HEK293T (cell line): Measurements from ENCODE around the gene KIR3DL3.
"Not testable (repeated sequence)": the region's sequence is repeated elsewhere in the genome, so short reads cannot be mapped to it uniquely, and the experiment has no call there.

Source experiments
- CTCF ChIA-PET: fragments of 350-600 bp; formaldehyde crosslinking; extraction: SDS; loops from one replicate; lab custom pipeline; 2021; ENCODE audit warnings: antibody characterized with exemption, inconsistent platforms; lab: Yijun Ruan, JAX
- POLR2A ChIA-PET: fragments of 350-600 bp; formaldehyde crosslinking; extraction: SDS; loops from one replicate; lab custom pipeline; 2020; ENCODE audit warnings: antibody characterized with exemption, inconsistent platforms; lab: Yijun Ruan, JAX
- DNase-seq: peaks from one replicate; pipeline ENCODE4 v3.0.0; 2012; ENCODE audit warnings: mixed read lengths; ENCODE audit errors: extremely low spot score
- ARNT ChIP-seq: fragments of 450-650 bp; IDR thresholded peaks from 2 replicates; pipeline ENCODE4 v1.6.1; 2017; ENCODE audit warnings: mild to moderate bottlenecking
- BHLHE40 ChIP-seq: fragments of 450-650 bp; IDR thresholded peaks from 2 replicates; pipeline ENCODE4 v1.6.1; 2016; ENCODE audit warnings: mild to moderate bottlenecking, moderate library complexity, borderline replicate concordance
- CTBP1 ChIP-seq: fragments of 450-650 bp; IDR thresholded peaks from 2 replicates; pipeline ENCODE4 v1.6.1; 2016; ENCODE audit warnings: borderline replicate concordance
- ELF4 ChIP-seq: fragments of 450-650 bp; IDR thresholded peaks from 2 replicates; pipeline ENCODE4 v1.6.1; 2017; ENCODE audit warnings: antibody characterized with exemption
- FOXA1 ChIP-seq: fragments of 450-650 bp; IDR thresholded peaks from 2 replicates; pipeline ENCODE4 v1.6.1; 2016; ENCODE audit warnings: mild to moderate bottlenecking
- FOXK2 ChIP-seq: fragments of 450-650 bp; IDR thresholded peaks from 2 replicates; pipeline ENCODE4 v1.6.1; 2016; ENCODE audit warnings: mild to moderate bottlenecking
- FOXM1 ChIP-seq: fragments of 450-650 bp; IDR thresholded peaks from 2 replicates; pipeline ENCODE4 v1.6.1; 2017; ENCODE audit warnings: mild to moderate bottlenecking, borderline replicate concordance
- HDGF ChIP-seq: fragments of 450-650 bp; IDR thresholded peaks from 2 replicates; pipeline ENCODE4 v1.6.1; 2017; ENCODE audit warnings: antibody characterized with exemption, borderline replicate concordance
- L3MBTL2 ChIP-seq: fragments of 450-650 bp; conservative IDR thresholded peaks from 2 replicates; pipeline ENCODE4 v1.6.1; 2016; ENCODE audit warnings: mild to moderate bottlenecking
- LEF1 ChIP-seq: fragments of 450-650 bp; IDR thresholded peaks from 2 replicates; pipeline ENCODE4 v1.6.1; 2017; ENCODE audit warnings: mild to moderate bottlenecking, borderline replicate concordance
- NFRKB ChIP-seq: fragments of 450-650 bp; IDR thresholded peaks from 2 replicates; pipeline ENCODE4 v1.6.1; 2016; ENCODE audit warnings: mild to moderate bottlenecking, moderate library complexity
- SP1 ChIP-seq: fragments of 450-650 bp; IDR thresholded peaks from 2 replicates; pipeline ENCODE4 v1.6.1; 2017
- SUZ12 ChIP-seq: fragments of 450-650 bp; IDR thresholded peaks from 2 replicates; pipeline ENCODE4 v1.6.1; 2016; ENCODE audit warnings: mild to moderate bottlenecking
- TARDBP ChIP-seq: fragments of 450-650 bp; IDR thresholded peaks from 2 replicates; pipeline ENCODE4 v1.6.1; 2016
- ZNF384 ChIP-seq: fragments of 450-650 bp; IDR thresholded peaks from 2 replicates; pipeline ENCODE4 v1.6.1; 2016
- TF ChIP-seq, protein P1 (sequence below): fragments of 450-650 bp; IDR thresholded peaks from 2 replicates; pipeline ENCODE4 v1.6.1; 2016

The KIR3DL3 gene

DNA sequence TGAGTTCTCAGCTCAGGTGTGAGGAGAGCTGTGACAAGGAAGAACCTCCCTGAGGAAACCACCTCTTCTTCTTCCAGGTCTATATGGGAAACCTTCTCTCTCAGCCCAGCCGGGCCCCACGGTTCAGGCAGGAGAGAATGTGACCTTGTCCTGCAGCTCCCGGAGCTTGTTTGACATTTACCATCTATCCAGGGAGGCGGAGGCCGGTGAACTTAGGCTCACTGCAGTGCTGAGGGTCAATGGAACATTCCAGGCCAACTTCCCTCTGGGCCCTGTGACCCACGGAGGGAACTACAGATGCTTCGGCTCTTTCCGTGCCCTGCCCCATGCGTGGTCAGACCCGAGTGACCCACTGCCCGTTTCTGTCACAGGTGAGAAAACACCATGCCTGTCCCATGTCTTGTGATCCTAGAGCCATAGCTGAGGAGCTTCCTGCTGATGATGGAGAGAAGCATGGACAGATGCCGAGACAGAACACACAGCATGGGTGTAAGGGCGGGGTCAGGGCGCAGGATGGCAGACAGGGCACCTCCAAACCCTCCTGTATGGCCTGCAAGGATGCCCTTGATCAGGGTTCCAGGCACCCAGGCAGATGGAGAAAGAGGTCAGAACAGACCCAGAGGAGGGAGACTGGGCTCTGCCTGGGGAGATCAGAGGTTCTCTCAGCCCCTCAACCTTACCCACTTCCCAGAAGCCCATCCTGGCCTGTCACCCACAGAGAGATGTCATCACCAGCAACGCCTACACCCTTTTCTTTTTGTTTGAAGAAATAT, 5.4 kb downstream of the KIR3DL3 start:
- ChIA-PET POLR2A (no interaction called here), CTCF (no interaction called here)
- DNase-seq, result no peak
- TF ChIP-seq, protein P1, sequence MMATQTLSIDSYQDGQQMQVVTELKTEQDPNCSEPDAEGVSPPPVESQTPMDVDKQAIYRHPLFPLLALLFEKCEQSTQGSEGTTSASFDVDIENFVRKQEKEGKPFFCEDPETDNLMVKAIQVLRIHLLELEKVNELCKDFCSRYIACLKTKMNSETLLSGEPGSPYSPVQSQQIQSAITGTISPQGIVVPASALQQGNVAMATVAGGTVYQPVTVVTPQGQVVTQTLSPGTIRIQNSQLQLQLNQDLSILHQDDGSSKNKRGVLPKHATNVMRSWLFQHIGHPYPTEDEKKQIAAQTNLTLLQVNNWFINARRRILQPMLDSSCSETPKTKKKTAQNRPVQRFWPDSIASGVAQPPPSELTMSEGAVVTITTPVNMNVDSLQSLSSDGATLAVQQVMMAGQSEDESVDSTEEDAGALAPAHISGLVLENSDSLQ, result no peak
- no peak for TF ChIP-seq HDGF
- TF ChIP-seq NFRKB, result no peak
- no peak for TF ChIP-seq FOXA1
- no peak for TF ChIP-seq FOXM1

DNA sequence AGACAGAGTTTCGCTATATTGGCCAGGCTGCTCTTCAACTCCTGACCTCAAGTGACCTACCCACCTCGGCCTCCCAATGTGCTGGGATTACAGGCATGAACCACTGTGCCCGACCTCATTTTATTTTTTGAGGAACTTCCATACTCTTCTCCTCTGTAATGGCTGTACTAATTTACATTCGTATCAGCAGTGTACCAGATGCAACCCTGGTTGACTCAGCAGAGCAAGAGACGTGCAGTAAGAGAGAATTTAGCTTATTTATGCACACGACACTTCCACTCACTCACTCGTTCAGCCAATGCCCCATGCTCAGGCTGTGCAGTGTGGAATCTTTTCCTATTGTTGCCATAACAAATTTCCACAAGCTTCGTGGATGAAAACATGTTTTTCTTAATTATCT, 6.9 kb downstream of the KIR3DL3 start:
- POLR2A ChIA-PET, result no interaction called here
- TF ChIP-seq LEF1, result no peak
- TF ChIP-seq NFRKB, result no peak
- TF ChIP-seq L3MBTL2, result no peak
- TF ChIP-seq, protein P1, result no peak
- TF ChIP-seq FOXK2, result no peak
- no peak for TF ChIP-seq FOXM1
- no peak for TF ChIP-seq CTBP1
- TF ChIP-seq FOXA1, result no peak
- TF ChIP-seq HDGF, result no peak
- no peak for TF ChIP-seq ARNT
- DNase-seq, result no peak
- CTCF ChIA-PET, result no interaction called here

DNA sequence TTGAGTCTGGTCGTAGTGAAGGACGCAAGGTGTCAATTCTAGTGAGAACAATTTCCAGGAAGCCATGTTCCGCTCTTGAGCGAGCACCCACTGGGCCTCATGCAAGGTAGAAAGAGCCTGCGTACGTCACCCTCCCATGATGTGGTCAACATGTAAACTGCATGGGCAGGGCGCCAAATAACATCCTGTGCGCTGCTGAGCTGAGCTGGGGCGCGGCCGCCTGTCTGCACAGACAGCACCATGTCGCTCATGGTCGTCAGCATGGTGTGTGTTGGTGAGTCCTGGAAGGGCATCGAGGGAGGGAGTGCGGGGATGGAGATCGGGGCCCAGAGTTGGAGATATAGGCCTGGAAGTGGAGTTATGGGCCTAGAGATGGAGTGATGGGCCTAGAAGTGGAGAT, 14.1 kb downstream of the KIR3DL3 start, which contains the start of gene KIR2DL3:
TSS of gene KIR2DL3 (plus strand) at position 208 of the 400 bp plus-strand sequence. CDS start at position 241, 33 bp downstream.
- DNase-seq, POLR2A ChIA-PET, CTCF ChIA-PET: not testable (repeated sequence)

- POLR2A ChIA-PET, result no interaction called here
Measured at GRCh38 chr19:54738715-54739114, 14.5 kb downstream of the KIR3DL3 start.

DNA sequence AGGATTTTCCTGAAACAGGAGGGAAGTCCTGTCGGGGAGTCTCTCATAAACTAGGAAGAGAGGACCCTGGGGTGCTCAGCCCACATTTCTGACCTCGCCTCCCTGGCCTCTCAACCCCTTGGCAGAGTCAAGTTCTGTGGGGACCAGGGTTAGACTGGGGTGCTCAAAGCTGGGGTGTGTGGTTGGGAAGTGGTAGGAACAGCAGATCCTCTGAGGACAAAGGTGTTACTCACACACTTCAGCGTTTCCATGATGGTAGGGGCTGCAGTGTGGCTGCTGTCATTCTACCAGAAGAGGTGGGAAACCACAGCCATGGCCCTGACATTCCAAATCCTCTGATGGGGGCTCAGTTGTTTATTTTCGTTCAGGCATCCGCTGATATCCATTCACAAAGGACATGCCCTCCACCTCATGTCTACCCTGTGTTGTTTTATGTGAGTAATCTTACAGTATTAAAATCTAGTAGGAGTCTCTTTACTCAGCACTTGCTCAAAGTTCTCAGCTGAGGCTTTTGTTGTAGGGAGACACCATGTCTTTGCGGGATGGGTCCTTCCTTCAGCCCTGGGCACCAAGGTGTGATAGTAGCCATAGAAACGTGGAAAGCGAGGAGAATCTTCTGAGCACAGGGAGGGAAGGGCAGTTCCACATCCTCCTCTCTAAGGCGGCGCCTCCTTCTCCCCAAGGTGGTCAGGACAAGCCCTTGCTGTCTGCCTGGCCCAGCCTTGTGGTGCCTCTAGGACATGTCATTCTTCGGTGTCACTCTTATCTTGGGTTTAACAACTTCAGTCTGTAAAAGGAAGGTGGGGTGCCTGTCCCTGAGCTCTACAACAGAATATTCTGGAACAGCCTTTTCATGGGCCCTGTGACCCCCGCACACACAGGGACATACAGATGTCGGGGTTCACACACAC, 15.6 kb downstream of the KIR3DL3 start:
- TF ChIP-seq NFRKB (no peak), BHLHE40 (no peak), L3MBTL2 (no peak), SP1 (no peak), HDGF (no peak), LEF1 (no peak), SUZ12 (no peak), ZNF384 (no peak), TARDBP (no peak)
- TF ChIP-seq, protein P1, result no peak
- ChIA-PET POLR2A (no interaction called here), CTCF (no interaction called here)
- DNase-seq, result no peak

More at GRCh38 chr19:54738715-54739114, 14.5 kb downstream of the KIR3DL3 start:
- no peak for TF ChIP-seq FOXA1
- TF ChIP-seq, protein P1, result no peak
- no peak for TF ChIP-seq LEF1
- TF ChIP-seq ELF4, result no peak
- no peak for TF ChIP-seq L3MBTL2
- CTCF ChIA-PET, result no interaction called here
- no peak for DNase-seq

- POLR2A ChIA-PET, DNase-seq, CTCF ChIA-PET: not testable (repeated sequence)
Measured at GRCh38 chr19:54741950-54742349, 17.7 kb downstream of the KIR3DL3 start.

DNA sequence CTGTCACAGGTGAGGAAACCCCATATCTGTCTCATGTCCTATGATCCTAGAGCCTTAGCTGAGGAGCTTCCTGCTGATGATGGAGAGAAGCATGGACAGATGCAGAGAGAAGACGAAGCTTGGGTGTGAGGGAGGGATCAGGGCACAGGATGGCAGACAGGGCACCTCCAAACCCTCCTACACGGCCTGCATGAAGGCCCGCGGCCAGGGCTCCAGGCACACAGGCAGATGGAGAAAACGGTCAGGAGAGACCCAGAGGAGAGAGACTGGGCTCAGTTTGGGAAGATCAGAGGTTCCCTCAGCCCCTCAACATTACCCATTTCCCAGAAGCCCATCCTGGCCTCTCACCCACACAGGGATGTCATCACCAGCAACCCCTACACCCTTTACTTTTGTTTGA, 19.8 kb downstream of the KIR3DL3 start:
- CTCF ChIA-PET, DNase-seq, POLR2A ChIA-PET: not testable (repeated sequence)

DNA sequence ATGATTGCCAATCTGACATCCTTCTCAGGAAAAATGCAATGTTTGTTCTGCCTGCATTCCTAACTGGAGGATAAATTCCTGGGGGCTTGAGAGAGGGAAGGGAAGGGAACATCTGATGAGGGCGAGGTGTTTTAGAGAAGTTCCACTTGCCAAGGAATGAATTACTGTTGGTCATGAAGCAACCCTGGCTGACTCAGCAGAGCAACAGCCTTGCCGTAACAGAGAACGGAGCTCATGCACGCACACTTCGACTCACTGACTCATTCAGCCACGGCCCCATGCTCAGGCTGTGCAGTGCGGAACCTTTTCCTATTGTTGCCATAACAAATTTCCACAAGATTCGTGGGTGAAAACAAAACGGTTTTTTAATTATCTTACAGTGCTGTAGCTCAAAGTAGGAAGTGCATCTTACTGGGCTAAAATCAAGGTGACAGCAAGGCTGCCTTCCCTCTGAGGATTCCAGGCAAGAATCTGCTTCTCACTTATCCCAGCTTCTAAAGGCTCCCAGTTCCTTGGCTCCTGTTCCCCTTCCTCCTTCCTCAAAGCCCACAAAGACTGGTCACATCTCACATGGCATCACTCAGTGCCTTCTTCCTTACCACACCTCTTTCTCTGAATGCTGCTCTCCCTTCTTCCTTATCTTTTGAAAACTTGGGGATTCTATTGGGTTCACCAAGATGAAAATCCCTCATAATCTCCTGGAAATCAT, 23.5 kb downstream of the KIR3DL3 start:
- POLR2A ChIA-PET, CTCF ChIA-PET, DNase-seq: not testable (repeated sequence)

DNA sequence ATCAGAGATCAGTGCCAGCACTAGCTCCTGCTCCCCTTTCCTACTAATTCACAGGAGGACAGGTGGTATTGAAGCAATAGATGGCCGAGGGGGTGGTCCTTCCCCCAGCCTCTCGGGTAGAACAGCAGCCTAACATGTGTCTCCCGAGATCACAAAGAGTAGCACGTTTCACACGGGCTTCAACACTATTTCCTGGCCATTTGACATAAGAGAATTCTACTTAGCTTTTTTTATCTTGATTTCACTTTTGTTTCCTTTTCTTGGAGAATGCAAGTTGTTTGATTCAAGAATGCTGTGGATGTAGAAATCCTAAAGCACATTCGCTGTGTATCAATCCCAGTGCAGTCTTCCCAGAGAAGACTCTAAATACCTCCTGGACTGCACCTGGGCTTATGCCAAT, 26.0 kb downstream of the KIR3DL3 start:
- CTCF ChIA-PET, POLR2A ChIA-PET, DNase-seq: not testable (repeated sequence)

GRCh38 chr19:54756204-54757110, 32.2 kb downstream of the KIR3DL3 start:
- POLR2A ChIA-PET, CTCF ChIA-PET, DNase-seq: not testable (repeated sequence)
